ENCODE measurements around the gene ATG7. TPM values are rescaled to one million over a fixed set of nuclear protein-coding genes. Genes with fewer than 3 reads are reported as not detected.
A peak's percentile ranks its signal among the peaks of the same experiment; 100 is the strongest.

ATG7 gene
- total and polyA plus RNA-seq, 4 experiments from 2014 or later = 16.9 to 32.8 (median 27.8) TPM

- intact Hi-C loops (cut with micrococcal nuclease) = no loop called here
- Histone ChIP-seq H3K4me3 (ENCODE audit: low read length in 2 of 2) (no peak overlapping the region), H3K27ac (ENCODE audit: low read depth, low read length) (no peak overlapping the region), H3K27me3 (ENCODE audit: insufficient read depth, low read length) (no peaks in the 10 kb centered on the region), H3K9me3 (ENCODE audit: control insufficient read depth in 1 of 2, low read length in 2 of 2) (no peaks in the 10 kb centered on the region), H3K4me1 (ENCODE audit: insufficient read depth, low read length) (no peaks in the 10 kb centered on the region), H3K36me3 (ENCODE audit: insufficient read depth, low read length) (peaks cover 9% of the 10 kb centered on the region)
- CTCF ChIA-PET (ENCODE audit: partially characterized antibody) = no interaction called here
- H3K4me3 Mint-ChIP-seq = no peak overlapping the region
- H3K9me3 Mint-ChIP-seq = no peaks in the 10 kb centered on the region
- no peaks in the 10 kb centered on the region for H3K27me3 Mint-ChIP-seq
- H3K36me3 Mint-ChIP-seq = peaks cover 33 to 64% of the 10 kb centered on the region in 2 donors
- POLR2A ChIA-PET (ENCODE audit: partially characterized antibody) = no interaction called here
- no peak for DNase-seq
- H3K27ac Mint-ChIP-seq = no peak overlapping the region
- peaks cover 0 to 7% (median 1%) of the 10 kb centered on the region in 4 donors for H3K4me1 Mint-ChIP-seq
Observed at GRCh38 chr3:11556851-11557644, 284.9 kb downstream of the ATG7 start.

- intact Hi-C loops (cut with micrococcal nuclease) = no loop called here
- no peak for DNase-seq
- Mint-ChIP-seq H3K4me3 (no peak overlapping the region), H3K9me3 (no peaks in the 10 kb centered on the region), H3K27me3 (no peaks in the 10 kb centered on the region), H3K27ac (peak overlapping the region in 5 of 7 donors; percentile 9 to 49 (median 19)), H3K4me1 (peaks cover 0 to 7% (median 1%) of the 10 kb centered on the region in 4 donors), H3K36me3 (peaks cover 24 to 60% of the 10 kb centered on the region in 2 donors)
- CTCF ChIA-PET (ENCODE audit: partially characterized antibody) = no interaction called here
- no peaks in the 10 kb centered on the region for H3K9me3 ChIP-seq (ENCODE audit: control insufficient read depth in 1 of 2, low read length in 2 of 2)
- H3K36me3 ChIP-seq (ENCODE audit: insufficient read depth, low read length) = peaks cover 10% of the 10 kb centered on the region
- no peak overlapping the region for H3K4me3 ChIP-seq (ENCODE audit: low read length in 2 of 2)
- no peak overlapping the region for H3K27ac ChIP-seq (ENCODE audit: low read depth, low read length)
- H3K4me1 ChIP-seq (ENCODE audit: insufficient read depth, low read length) = no peaks in the 10 kb centered on the region
- H3K27me3 ChIP-seq (ENCODE audit: insufficient read depth, low read length) = no peaks in the 10 kb centered on the region
- POLR2A ChIA-PET (ENCODE audit: partially characterized antibody) = no interaction called here
Observed at GRCh38 chr3:11558002-11558401, 285.8 kb downstream of the ATG7 start.

- H3K9me3 ChIP-seq (ENCODE audit: control insufficient read depth in 1 of 2, low read length in 2 of 2) = no peaks in the 10 kb centered on the region
- no peak overlapping the region for H3K4me3 Mint-ChIP-seq
- intact Hi-C loops (cut with micrococcal nuclease) = no loop called here
- ChIA-PET CTCF (ENCODE audit: partially characterized antibody) (no interaction called here), POLR2A (ENCODE audit: partially characterized antibody) (no interaction called here)
- H3K4me3 ChIP-seq (ENCODE audit: low read length in 2 of 2) = no peak overlapping the region
- peaks cover 22 to 62% of the 10 kb centered on the region in 2 donors for H3K36me3 Mint-ChIP-seq
- no peak overlapping the region for H3K27ac ChIP-seq (ENCODE audit: low read depth, low read length)
- no peaks in the 10 kb centered on the region for H3K27me3 Mint-ChIP-seq
- no peak for DNase-seq
- H3K27ac Mint-ChIP-seq = peak overlapping the region in 3 of 7 donors; percentile 19 to 49 (median 35)
- peaks cover 0 to 7% (median under 1%) of the 10 kb centered on the region in 4 donors for H3K4me1 Mint-ChIP-seq
- H3K36me3 ChIP-seq (ENCODE audit: insufficient read depth, low read length) = peaks cover 15% of the 10 kb centered on the region
- no peaks in the 10 kb centered on the region for H3K27me3 ChIP-seq (ENCODE audit: insufficient read depth, low read length)
- H3K4me1 ChIP-seq (ENCODE audit: insufficient read depth, low read length) = no peaks in the 10 kb centered on the region
- no peaks in the 10 kb centered on the region for H3K9me3 Mint-ChIP-seq
Observed at GRCh38 chr3:11558411-11558903, 286.3 kb downstream of the ATG7 start.

GRCh38 chr3:11558918-11559815, 287.0 kb downstream of the ATG7 start:
- no peaks in the 10 kb centered on the region for H3K9me3 ChIP-seq (ENCODE audit: control insufficient read depth in 1 of 2, low read length in 2 of 2)
- no peak for DNase-seq
- Mint-ChIP-seq H3K4me1 (peaks cover 0 to 7% (median under 1%) of the 10 kb centered on the region in 4 donors), H3K36me3 (peaks cover 22 to 65% of the 10 kb centered on the region in 2 donors), H3K4me3 (no peak overlapping the region), H3K9me3 (no peaks in the 10 kb centered on the region), H3K27ac (peak overlapping the region in 1 of 7 donors; percentile 36), H3K27me3 (no peaks in the 10 kb centered on the region)
- intact Hi-C loops (cut with micrococcal nuclease) = no loop called here
- H3K36me3 ChIP-seq (ENCODE audit: insufficient read depth, low read length) = peaks cover 19% of the 10 kb centered on the region
- no peaks in the 10 kb centered on the region for H3K4me1 ChIP-seq (ENCODE audit: insufficient read depth, low read length)
- CTCF ChIA-PET (ENCODE audit: partially characterized antibody) = no interaction called here
- no peak overlapping the region for H3K27ac ChIP-seq (ENCODE audit: low read depth, low read length)
- no peak overlapping the region for H3K4me3 ChIP-seq (ENCODE audit: low read length in 2 of 2)
- H3K27me3 ChIP-seq (ENCODE audit: insufficient read depth, low read length) = no peaks in the 10 kb centered on the region
- POLR2A ChIA-PET (ENCODE audit: partially characterized antibody) = interaction anchor here (0.5 kb wide), 1 partner anchor 217 kb away, joined by 4 read pairs; no protein-coding TSS in a partner anchor

- H3K4me3 Mint-ChIP-seq = no peak overlapping the region
- no peak overlapping the region for H3K27ac ChIP-seq (ENCODE audit: low read depth, low read length)
- H3K4me1 Mint-ChIP-seq = peaks cover 0 to 7% (median under 1%) of the 10 kb centered on the region in 4 donors
- DNase-seq = no peak
- ChIA-PET POLR2A (ENCODE audit: partially characterized antibody) (no interaction called here), CTCF (ENCODE audit: partially characterized antibody) (no interaction called here)
- H3K9me3 Mint-ChIP-seq = no peaks in the 10 kb centered on the region
- no peaks in the 10 kb centered on the region for H3K27me3 ChIP-seq (ENCODE audit: insufficient read depth, low read length)
- peak overlapping the region in 4 of 7 donors; percentile 31 to 82 (median 46) for H3K27ac Mint-ChIP-seq
- H3K36me3 ChIP-seq (ENCODE audit: insufficient read depth, low read length) = peaks cover 19% of the 10 kb centered on the region
- no peaks in the 10 kb centered on the region for H3K9me3 ChIP-seq (ENCODE audit: control insufficient read depth in 1 of 2, low read length in 2 of 2)
- H3K4me3 ChIP-seq (ENCODE audit: low read length in 2 of 2) = no peak overlapping the region
- intact Hi-C loops (cut with micrococcal nuclease) = no loop called here
- H3K4me1 ChIP-seq (ENCODE audit: insufficient read depth, low read length) = no peaks in the 10 kb centered on the region
- H3K27me3 Mint-ChIP-seq = no peaks in the 10 kb centered on the region
- H3K36me3 Mint-ChIP-seq = peaks cover 22 to 57% of the 10 kb centered on the region in 2 donors
Observed at GRCh38 chr3:11559816-11560633, 287.8 kb downstream of the ATG7 start.

GRCh38 chr3:11560746-11561145, 288.5 kb downstream of the ATG7 start:
- Histone ChIP-seq H3K4me1 (ENCODE audit: insufficient read depth, low read length) (no peaks in the 10 kb centered on the region), H3K9me3 (ENCODE audit: control insufficient read depth in 1 of 2, low read length in 2 of 2) (no peaks in the 10 kb centered on the region), H3K36me3 (ENCODE audit: insufficient read depth, low read length) (peaks cover 19% of the 10 kb centered on the region), H3K27me3 (ENCODE audit: insufficient read depth, low read length) (no peaks in the 10 kb centered on the region), H3K4me3 (ENCODE audit: low read length in 2 of 2) (no peak overlapping the region), H3K27ac (ENCODE audit: low read depth, low read length) (no peak overlapping the region)
- H3K27me3 Mint-ChIP-seq = no peaks in the 10 kb centered on the region
- H3K9me3 Mint-ChIP-seq = no peaks in the 10 kb centered on the region
- DNase-seq = no peak
- no peak overlapping the region for H3K27ac Mint-ChIP-seq
- H3K4me3 Mint-ChIP-seq = no peak overlapping the region
- peaks cover 19 to 55% of the 10 kb centered on the region in 2 donors for H3K36me3 Mint-ChIP-seq
- POLR2A ChIA-PET (ENCODE audit: partially characterized antibody) = no interaction called here
- intact Hi-C loops (cut with micrococcal nuclease) = no loop called here
- peaks cover 0 to 7% (median under 1%) of the 10 kb centered on the region in 4 donors for H3K4me1 Mint-ChIP-seq
- CTCF ChIA-PET (ENCODE audit: partially characterized antibody) = no interaction called here
